ENCODE measurements around the gene GLOD5. TPM values are rescaled to one million over a fixed set of nuclear protein-coding genes. Genes with fewer than 3 reads are reported as not detected.

The GLOD5 gene
- not detected in 2 replicates for total RNA-seq

DNA sequence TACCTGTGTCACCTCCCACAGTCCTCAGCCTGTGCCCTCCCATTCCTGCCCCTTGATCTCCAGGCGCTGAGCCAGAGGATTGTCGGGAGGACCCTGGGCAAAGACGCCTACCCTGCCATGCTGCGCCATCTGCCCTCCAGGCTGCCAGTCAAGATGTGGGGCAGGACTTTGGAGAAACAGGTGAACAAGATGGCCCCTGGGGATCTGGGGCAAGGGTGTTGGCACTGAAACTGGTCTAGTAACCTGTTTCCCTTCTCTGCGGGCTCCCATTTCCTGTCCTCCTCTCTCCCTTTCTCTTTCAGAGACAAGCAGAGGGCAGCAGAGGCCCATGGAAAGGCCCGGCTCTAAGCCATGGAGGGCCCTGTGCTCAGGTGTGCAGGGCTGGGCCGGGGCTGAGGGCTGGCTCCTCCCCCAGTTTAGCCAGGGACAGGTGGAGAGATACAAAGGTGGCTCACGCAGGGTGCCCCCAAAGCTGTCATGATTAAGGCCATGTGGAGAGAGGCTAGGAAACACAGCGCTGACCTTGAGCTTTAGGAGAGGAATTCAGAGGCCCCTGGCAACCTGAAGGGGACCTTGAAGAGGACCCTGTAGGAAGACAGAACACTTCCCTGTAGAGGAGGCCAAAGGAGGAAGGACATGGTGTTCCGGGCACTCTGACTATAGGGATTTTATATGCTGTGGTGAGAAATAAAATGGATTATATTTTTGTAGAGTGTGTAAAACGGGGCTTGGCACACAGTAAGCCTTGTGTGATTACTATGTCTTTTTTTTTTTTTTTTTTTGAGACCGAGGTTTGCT, at the start of gene GLOD5:
TSS of gene GLOD5 (plus strand) at position 74 of the 798 bp plus-strand sequence. CDS start at position 118, 44 bp downstream.

DNA sequence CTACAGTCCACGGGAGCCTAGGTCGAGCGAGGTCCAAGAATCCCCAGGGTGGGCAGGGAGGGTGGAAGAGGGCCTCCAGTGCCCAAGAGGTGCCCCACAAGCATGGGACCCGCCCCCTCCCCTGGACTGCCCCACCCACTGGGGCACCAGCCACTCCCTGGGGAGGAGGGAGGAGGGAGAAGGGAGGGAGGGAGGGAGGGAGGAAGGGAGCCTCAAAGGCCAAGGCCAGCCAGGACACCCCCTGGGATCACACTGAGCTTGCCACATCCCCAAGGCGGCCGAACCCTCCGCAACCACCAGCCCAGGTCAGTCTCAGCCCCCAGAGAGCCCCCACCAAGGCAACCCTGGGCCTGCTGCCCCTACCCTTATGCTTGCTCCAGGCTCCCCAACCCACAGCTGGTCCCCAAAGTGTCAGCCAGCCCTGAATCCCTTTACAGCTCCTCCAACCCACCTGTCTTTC, 24.8 kb downstream of the GLOD5 start, which contains the start of gene GATA1:
TSS of gene GATA1 (plus strand) at position 250 of the 460 bp plus-strand sequence. CDS start 4,520 bp downstream, outside the sequence.

DNA sequence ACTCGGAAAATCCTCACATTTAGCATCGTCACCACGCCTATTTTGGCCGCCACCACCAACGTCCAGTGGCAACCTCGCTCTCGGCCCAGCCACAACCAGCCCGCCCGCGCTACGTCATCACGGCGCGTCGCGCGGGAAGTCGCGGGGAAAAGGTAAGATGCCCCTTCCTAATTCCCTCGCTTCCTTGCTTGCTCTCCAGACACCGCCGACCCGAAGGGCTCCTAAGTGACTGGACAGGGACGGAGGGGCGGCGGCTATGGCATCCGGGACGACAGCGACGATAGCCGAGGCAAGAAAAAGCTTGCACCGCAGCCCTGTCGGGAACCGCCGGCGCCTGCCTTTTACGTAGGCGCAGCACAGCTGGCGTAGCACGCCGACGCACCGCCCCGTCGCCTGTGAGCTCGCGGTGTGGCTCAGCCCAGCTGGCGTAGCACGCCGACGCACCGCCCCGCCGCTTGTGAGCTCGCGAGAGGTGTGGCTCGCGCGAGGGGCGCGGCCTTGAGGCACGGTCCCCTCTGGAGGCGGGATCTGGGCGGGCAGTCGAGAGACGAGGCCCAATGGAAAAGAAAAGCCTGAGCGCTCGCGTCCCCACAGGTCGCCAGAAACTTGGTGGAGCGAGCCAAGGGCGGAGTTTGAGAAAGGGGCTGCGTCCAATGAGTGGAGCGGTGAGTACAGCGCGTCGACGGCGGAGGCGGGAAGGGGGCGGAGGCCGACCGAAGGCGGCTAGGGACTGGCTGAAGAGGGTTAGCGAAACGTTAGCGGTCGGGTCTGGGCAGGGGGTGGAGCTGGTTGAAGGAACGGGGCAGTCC, 39.9 kb downstream of the GLOD5 start, which contains the start of gene HDAC6:
TSS of gene HDAC6 (plus strand) at position 788 of the 809 bp plus-strand sequence. CDS start 626 bp downstream, outside the sequence.

Other genes starting within 250 kb of the GLOD5 start
- gene EBP, start 239.9 kb upstream of the GLOD5 start, total RNA-seq: 204 and 222 TPM in 2 replicates
- 8.7 and 10.7 TPM in 2 replicates for gene TBC1D25, start 222.0 kb upstream of the GLOD5 start, total RNA-seq
- 299 and 329 TPM in 2 replicates for gene RBM3, start 187.3 kb upstream of the GLOD5 start, total RNA-seq
- gene WDR13, start 164.3 kb upstream of the GLOD5 start, total RNA-seq: 163 and 169 TPM in 2 replicates
- gene WAS, start 77.9 kb upstream of the GLOD5 start, total RNA-seq: 0.58 TPM in 1 of 2 replicates, not detected in the other
- gene SUV39H1, start 65.0 kb upstream of the GLOD5 start, total RNA-seq: 10.5 and 10.7 TPM in 2 replicates
- gene GATA1, start 24.8 kb downstream of the GLOD5 start, total RNA-seq: not detected in 2 replicates
- 30.3 and 31.7 TPM in 2 replicates for gene HDAC6, start 40.3 kb downstream of the GLOD5 start, total RNA-seq
- not detected in 2 replicates for gene ERAS, start 64.8 kb downstream of the GLOD5 start, total RNA-seq
- 0.53 TPM in 1 of 2 replicates, not detected in the other for gene PCSK1N, start 73.9 kb downstream of the GLOD5 start, total RNA-seq
- gene TIMM17B, start 136.0 kb downstream of the GLOD5 start, total RNA-seq: 43.5 and 45.7 TPM in 2 replicates
- gene PQBP1, start 136.2 kb downstream of the GLOD5 start, total RNA-seq: 56.4 and 83.3 TPM in 2 replicates
- 41.5 and 46.1 TPM in 2 replicates for gene SLC35A2, start 149.9 kb downstream of the GLOD5 start, total RNA-seq
- gene PIM2, start 157.3 kb downstream of the GLOD5 start, total RNA-seq: 6.9 and 7.4 TPM in 2 replicates
- 39.2 and 48.0 TPM in 2 replicates for gene OTUD5, start 195.9 kb downstream of the GLOD5 start, total RNA-seq
- gene KCND1, start 210.1 kb downstream of the GLOD5 start, total RNA-seq: 1.4 and 2.0 TPM in 2 replicates
- gene GRIPAP1, start 240.5 kb downstream of the GLOD5 start, total RNA-seq: 11.3 and 19.0 TPM in 2 replicates

All from myometrial cell (primary cell).